ENCODE data around the gene MRLN.
"Not testable (repeated sequence)": the region's sequence is repeated elsewhere in the genome, so short reads cannot be mapped to it uniquely, and the experiment has no call there.

Gene MRLN

GRCh38 chr10:59734014-59734462 is 19.2 kb downstream of the MRLN start:
- Mint-ChIP-seq H3K4me3 (no peak overlapping the region), H3K4me1 (peaks cover 0 to 5% of the 10 kb centered on the region in 2 donors), H3K36me3 (no peaks in the 10 kb centered on the region), H3K27ac (no peak overlapping the region), H3K9me3 (no peaks in the 10 kb centered on the region), H3K27me3 (peaks cover 6 to 8% of the 10 kb centered on the region in 2 donors)
- DNase-seq (no peak), ATAC-seq (replicated peaks) (no peak)

GRCh38 chr10:59733321-59734013 is 19.8 kb downstream of the MRLN start:
- H3K9me3 Mint-ChIP-seq; H3K27me3 Mint-ChIP-seq; ATAC-seq (replicated peaks); H3K27ac Mint-ChIP-seq; DNase-seq; H3K36me3 Mint-ChIP-seq; H3K4me1 Mint-ChIP-seq; H3K4me3 Mint-ChIP-seq: not testable (repeated sequence)

- not testable (repeated sequence) for H3K9me3 Mint-ChIP-seq; H3K4me1 Mint-ChIP-seq; H3K4me3 Mint-ChIP-seq; DNase-seq; H3K36me3 Mint-ChIP-seq; H3K27ac Mint-ChIP-seq; ATAC-seq (replicated peaks); H3K27me3 Mint-ChIP-seq
These were observed 20.4 kb downstream of the MRLN start for GRCh38 chr10:59732849-59733248.

- not testable (repeated sequence) for ATAC-seq (replicated peaks); H3K27me3 Mint-ChIP-seq; H3K4me3 Mint-ChIP-seq; DNase-seq; H3K27ac Mint-ChIP-seq; H3K4me1 Mint-ChIP-seq; H3K9me3 Mint-ChIP-seq; H3K36me3 Mint-ChIP-seq
These were observed 24.1 kb downstream of the MRLN start for GRCh38 chr10:59729167-59729566.

- DNase-seq (no peak), ATAC-seq (replicated peaks) (no peak)
- no peak overlapping the region for H3K4me3 Mint-ChIP-seq
- no peaks in the 10 kb centered on the region for H3K27me3 Mint-ChIP-seq
- H3K4me1 Mint-ChIP-seq = no peaks in the 10 kb centered on the region
- no peaks in the 10 kb centered on the region for H3K36me3 Mint-ChIP-seq
- peaks cover 4 to 6% of the 10 kb centered on the region in 2 donors for H3K9me3 Mint-ChIP-seq
- H3K27ac Mint-ChIP-seq = no peak overlapping the region
These were observed 28.9 kb downstream of the MRLN start for GRCh38 chr10:59724098-59724938.

- H3K9me3 Mint-ChIP-seq = peaks cover 4 to 6% of the 10 kb centered on the region in 2 donors
- ATAC-seq (replicated peaks) (no peak), DNase-seq (no peak)
- H3K36me3 Mint-ChIP-seq = no peaks in the 10 kb centered on the region
- peaks cover 0 to 4% of the 10 kb centered on the region in 2 donors for H3K27me3 Mint-ChIP-seq
- no peaks in the 10 kb centered on the region for H3K4me1 Mint-ChIP-seq
- no peak overlapping the region for H3K27ac Mint-ChIP-seq
- H3K4me3 Mint-ChIP-seq = no peak overlapping the region
These were observed 32.9 kb downstream of the MRLN start for GRCh38 chr10:59720377-59720776.

- Mint-ChIP-seq H3K27me3 (peaks cover 0 to 4% of the 10 kb centered on the region in 2 donors), H3K4me1 (no peaks in the 10 kb centered on the region), H3K4me3 (no peak overlapping the region), H3K9me3 (peaks cover 4 to 6% of the 10 kb centered on the region in 2 donors), H3K27ac (no peak overlapping the region), H3K36me3 (no peaks in the 10 kb centered on the region)
- no peak for DNase-seq
- ATAC-seq (replicated peaks) = no peak
These were observed 33.9 kb downstream of the MRLN start for GRCh38 chr10:59719374-59719773.

GRCh38 chr10:59718257-59718656 is 35.0 kb downstream of the MRLN start:
- DNase-seq (no peak), ATAC-seq (replicated peaks) (no peak)
- no peaks in the 10 kb centered on the region for H3K4me1 Mint-ChIP-seq
- peaks cover 5 to 9% of the 10 kb centered on the region in 2 donors for H3K27me3 Mint-ChIP-seq
- H3K4me3 Mint-ChIP-seq = no peak overlapping the region
- H3K36me3 Mint-ChIP-seq = no peaks in the 10 kb centered on the region
- no peak overlapping the region for H3K27ac Mint-ChIP-seq
- peaks cover 4 to 6% of the 10 kb centered on the region in 2 donors for H3K9me3 Mint-ChIP-seq

- no peak overlapping the region for H3K27ac Mint-ChIP-seq
- H3K4me3 Mint-ChIP-seq = no peak overlapping the region
- peaks cover 0 to 13% of the 10 kb centered on the region in 2 donors for H3K4me1 Mint-ChIP-seq
- no peaks in the 10 kb centered on the region for H3K9me3 Mint-ChIP-seq
- H3K36me3 Mint-ChIP-seq = no peaks in the 10 kb centered on the region
- ATAC-seq (replicated peaks) (no peak), DNase-seq (no peak)
- peaks cover 9% of the 10 kb centered on the region in 2 donors for H3K27me3 Mint-ChIP-seq
These were observed 39.9 kb downstream of the MRLN start for GRCh38 chr10:59713196-59713821.

GRCh38 chr10:59711871-59712494 is 41.3 kb downstream of the MRLN start:
- ATAC-seq (replicated peaks) (no peak), DNase-seq (no peak)
- Mint-ChIP-seq H3K9me3 (peaks cover 0 to under 1% of the 10 kb centered on the region in 2 donors), H3K27me3 (peaks cover 17 to 21% of the 10 kb centered on the region in 2 donors), H3K27ac (no peak overlapping the region), H3K4me1 (peaks cover 0 to 18% of the 10 kb centered on the region in 2 donors), H3K4me3 (no peak overlapping the region), H3K36me3 (peaks cover under 1 to 3% of the 10 kb centered on the region in 2 donors)

- ATAC-seq (replicated peaks) = peak; percentile 92 to 94
- peaks cover 25 to 35% of the 10 kb centered on the region in 2 donors for H3K27me3 Mint-ChIP-seq
- H3K4me3 Mint-ChIP-seq = peak within 1 kb of the TSS; percentile 82 to 88
- H3K4me1 Mint-ChIP-seq = peaks cover 0 to 18% of the 10 kb centered on the region in 2 donors
- peak within 1 kb of the TSS; percentile 72 for H3K27ac Mint-ChIP-seq
- DNase-seq = peak; percentile 73
- peaks cover 2 to 5% of the 10 kb centered on the region in 2 donors for H3K36me3 Mint-ChIP-seq
- peaks cover 0 to 3% of the 10 kb centered on the region in 2 donors for H3K9me3 Mint-ChIP-seq
These were observed 43.7 kb downstream of the MRLN start, which contains the start of gene SLC16A9 for GRCh38 chr10:59709395-59710125. TSS of gene SLC16A9 (minus strand) at chr10:59709850. CDS start at chr10:59684291, 25,559 bp downstream.

GRCh38 chr10:59708816-59709394 is 44.4 kb downstream of the MRLN start:
- Mint-ChIP-seq H3K4me1 (peaks cover 0 to 18% of the 10 kb centered on the region in 2 donors), H3K27me3 (peaks cover 25 to 32% of the 10 kb centered on the region in 2 donors), H3K4me3 (peak overlapping the region; percentile 82 to 88), H3K27ac (peak overlapping the region; percentile 72), H3K36me3 (peaks cover 4 to 9% of the 10 kb centered on the region in 2 donors), H3K9me3 (peaks cover 0 to 3% of the 10 kb centered on the region in 2 donors)
- peak; percentile 33 to 53 for ATAC-seq (replicated peaks)
- DNase-seq = no peak
